ENCODE measurements around the gene PLAGL2.

GRCh38 chr20:32234135-32234808, 26.7 kb upstream of the PLAGL2 start:
- no peak for TF ChIP-seq POLR2AphosphoS5 (IDR thresholded peaks at IDR 0.05; ENCODE audit: low read depth)
- TF ChIP-seq, protein P1, sequence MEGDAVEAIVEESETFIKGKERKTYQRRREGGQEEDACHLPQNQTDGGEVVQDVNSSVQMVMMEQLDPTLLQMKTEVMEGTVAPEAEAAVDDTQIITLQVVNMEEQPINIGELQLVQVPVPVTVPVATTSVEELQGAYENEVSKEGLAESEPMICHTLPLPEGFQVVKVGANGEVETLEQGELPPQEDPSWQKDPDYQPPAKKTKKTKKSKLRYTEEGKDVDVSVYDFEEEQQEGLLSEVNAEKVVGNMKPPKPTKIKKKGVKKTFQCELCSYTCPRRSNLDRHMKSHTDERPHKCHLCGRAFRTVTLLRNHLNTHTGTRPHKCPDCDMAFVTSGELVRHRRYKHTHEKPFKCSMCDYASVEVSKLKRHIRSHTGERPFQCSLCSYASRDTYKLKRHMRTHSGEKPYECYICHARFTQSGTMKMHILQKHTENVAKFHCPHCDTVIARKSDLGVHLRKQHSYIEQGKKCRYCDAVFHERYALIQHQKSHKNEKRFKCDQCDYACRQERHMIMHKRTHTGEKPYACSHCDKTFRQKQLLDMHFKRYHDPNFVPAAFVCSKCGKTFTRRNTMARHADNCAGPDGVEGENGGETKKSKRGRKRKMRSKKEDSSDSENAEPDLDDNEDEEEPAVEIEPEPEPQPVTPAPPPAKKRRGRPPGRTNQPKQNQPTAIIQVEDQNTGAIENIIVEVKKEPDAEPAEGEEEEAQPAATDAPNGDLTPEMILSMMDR (IDR thresholded peaks at IDR 0.05; ENCODE audit: insufficient read depth, low read length): no peak

Data from HL-60 (cell line).